22Rv1 (cell line): ENCODE results near the gene KLK11.

Experiments
- H3K27ac ChIP-seq: fragments of 450-650 bp; 2 replicates; pipeline ENCODE4 v1.5.1; 2017
- ZFX ChIP-seq: fragments of 450-650 bp; IDR thresholded peaks from 2 replicates; pipeline ENCODE4 v1.6.1; 2017; ENCODE audit warnings: antibody characterized with exemption, borderline replicate concordance
- TF ChIP-seq, protein P1 (sequence below): fragments of 450-650 bp; IDR thresholded peaks from 2 replicates; pipeline ENCODE4 v1.5.1; 2017; ENCODE audit warnings: mild to moderate bottlenecking

Gene KLK11

DNA sequence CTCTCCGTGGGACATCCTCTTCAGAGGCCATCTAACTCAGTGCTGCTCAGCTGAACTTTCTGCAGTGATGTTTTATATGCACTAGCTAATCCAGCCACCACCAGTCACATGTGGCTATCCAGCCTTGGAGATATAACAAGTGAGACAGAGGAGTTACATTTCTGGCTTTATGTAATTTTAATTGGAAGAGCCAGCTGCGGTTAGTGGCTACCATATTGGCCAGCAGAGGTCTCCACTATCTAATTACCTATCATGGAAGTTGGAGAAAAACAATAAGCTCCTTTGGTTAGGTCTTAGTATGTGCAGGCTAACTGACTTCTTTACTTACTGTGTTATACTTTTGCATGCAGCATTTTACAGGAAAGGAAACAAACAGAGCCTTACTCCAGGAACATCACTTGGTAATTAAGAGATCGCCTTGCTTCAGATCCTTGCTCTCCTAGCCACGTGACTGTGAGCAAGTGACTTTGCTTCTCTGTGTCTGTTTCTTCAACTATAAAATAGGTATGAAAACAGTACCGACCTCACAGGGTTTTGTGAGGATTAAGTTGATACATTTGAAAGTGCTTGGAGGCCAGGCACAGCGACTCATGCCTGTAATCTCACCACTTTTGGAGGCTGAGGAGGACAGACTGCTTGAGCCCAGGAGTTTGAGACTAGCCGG is 5.3 kb downstream of the KLK11 start:
- TF ChIP-seq ZFX = no peak
- TF ChIP-seq, protein P1, sequence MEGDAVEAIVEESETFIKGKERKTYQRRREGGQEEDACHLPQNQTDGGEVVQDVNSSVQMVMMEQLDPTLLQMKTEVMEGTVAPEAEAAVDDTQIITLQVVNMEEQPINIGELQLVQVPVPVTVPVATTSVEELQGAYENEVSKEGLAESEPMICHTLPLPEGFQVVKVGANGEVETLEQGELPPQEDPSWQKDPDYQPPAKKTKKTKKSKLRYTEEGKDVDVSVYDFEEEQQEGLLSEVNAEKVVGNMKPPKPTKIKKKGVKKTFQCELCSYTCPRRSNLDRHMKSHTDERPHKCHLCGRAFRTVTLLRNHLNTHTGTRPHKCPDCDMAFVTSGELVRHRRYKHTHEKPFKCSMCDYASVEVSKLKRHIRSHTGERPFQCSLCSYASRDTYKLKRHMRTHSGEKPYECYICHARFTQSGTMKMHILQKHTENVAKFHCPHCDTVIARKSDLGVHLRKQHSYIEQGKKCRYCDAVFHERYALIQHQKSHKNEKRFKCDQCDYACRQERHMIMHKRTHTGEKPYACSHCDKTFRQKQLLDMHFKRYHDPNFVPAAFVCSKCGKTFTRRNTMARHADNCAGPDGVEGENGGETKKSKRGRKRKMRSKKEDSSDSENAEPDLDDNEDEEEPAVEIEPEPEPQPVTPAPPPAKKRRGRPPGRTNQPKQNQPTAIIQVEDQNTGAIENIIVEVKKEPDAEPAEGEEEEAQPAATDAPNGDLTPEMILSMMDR = peak; percentile 87
- H3K27ac ChIP-seq = peak overlapping the region; percentile 50

DNA sequence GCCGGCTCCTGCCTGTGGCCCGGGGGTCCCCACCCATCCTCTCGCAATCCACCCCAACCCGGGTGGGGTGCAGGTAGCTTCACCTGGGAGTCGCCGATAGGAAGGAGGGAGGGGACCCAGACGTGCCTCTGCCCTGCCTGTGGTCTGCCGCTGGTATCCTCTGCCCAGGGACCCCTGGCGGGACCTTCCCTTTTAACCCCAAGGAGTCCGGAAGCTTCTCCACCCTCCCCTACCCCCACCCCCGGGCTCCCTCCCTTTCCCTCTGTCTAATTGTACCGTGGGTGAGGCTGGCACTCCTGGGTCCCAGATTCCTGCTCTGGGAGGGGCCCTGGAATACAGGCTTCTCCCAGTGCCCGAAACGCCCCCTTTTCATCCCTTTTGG is 6.9 kb downstream of the KLK11 start, which contains the start of gene KLK10:
TSS of gene KLK10 (minus strand) at position 166 of the 382 bp plus-strand sequence. CDS start 579 bp downstream, outside the sequence.
- TF ChIP-seq, protein P1 = no peak
- no peak for TF ChIP-seq ZFX

DNA sequence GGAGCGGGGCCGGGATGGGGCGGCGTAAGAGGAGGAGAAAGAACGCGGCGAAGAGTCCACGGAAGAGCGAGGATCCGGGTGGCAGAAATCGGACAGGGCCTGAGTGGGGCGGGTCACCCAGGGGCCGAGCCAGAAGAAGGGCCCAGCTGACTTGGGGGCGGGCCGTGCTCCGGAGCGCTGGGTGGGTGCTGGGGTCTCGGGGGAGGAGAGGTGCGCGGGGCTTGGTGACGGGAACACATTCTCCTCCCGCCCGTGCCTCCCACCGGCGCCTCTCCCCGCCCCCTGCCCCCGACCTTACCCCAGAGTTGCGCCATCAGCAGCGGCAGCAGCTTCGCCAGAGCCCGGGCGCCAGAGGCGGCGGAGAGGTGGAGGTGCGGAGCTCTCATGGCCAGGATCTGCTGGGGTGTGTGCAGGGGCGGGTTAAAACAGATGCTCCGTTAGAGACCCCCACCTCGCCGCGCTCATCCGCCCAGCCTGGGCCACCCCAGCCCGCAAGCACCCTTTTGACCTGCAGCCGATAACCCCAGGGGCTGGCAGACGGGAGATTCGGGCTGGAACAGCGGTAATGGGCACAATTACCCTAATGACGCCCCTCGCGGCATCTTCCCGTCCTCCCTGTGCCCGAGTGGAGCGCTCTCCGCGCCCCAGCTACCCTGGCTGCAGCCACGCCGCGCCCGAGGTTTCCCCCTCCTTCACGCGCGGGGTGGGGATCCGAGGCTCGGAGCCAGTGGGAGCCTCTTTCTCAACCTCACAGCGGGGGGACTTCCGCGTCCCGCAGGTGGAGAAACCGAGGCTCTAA is 7.5 kb downstream of the KLK11 start:
- no peak overlapping the region for H3K27ac ChIP-seq
- no peak for TF ChIP-seq ZFX
- TF ChIP-seq, protein P1 = no peak

More for the DNA sequence above, 6.9 kb downstream of the KLK11 start, which contains the start of gene KLK10:
- H3K27ac ChIP-seq = no peak within 1 kb of the TSS

DNA sequence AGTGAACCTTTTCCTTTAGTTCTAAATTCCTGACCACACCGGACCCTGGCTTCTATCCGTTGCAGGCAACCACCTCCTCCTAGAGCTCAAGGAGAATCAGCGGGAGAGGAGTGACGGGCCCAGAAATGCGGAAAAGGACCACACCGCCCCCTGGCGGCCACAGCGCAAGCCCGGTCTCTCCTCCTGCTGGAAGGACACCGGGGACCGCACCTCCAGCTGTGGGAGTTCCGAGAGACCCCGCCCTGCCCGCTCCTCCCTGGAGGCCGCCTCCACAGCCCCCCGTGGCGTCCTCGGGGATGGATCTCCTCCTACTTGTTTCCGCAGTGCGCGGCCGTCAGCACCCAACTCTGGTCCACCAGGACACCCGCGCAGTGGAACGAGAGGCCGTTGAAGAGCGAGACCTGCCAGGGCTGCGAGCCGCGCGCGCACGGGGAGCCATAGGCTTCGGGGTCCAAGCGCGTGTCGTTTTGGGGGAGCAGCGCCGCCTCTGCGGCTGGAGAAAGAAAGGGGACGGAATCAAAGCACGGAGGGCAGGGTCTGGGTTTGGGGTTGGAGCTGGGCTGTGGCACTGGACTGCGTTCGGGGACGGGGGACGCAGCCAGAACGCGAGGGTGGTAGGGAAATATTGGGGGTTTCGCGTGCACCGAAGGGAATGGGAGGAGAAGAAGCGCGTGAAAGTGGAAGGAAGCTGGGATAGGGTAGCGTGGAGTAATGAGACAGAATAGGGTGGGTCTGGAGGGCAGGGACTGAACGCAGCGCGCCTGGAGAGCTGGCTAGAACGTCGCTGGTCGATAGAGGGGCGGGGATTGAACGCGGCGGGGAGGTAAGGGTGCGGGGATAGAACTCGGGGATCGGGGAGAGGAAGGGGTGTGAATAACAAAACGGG is 9.4 kb downstream of the KLK11 start:
- no peak overlapping the region for H3K27ac ChIP-seq
- TF ChIP-seq ZFX = no peak
- TF ChIP-seq, protein P1 = peak; percentile 96

DNA sequence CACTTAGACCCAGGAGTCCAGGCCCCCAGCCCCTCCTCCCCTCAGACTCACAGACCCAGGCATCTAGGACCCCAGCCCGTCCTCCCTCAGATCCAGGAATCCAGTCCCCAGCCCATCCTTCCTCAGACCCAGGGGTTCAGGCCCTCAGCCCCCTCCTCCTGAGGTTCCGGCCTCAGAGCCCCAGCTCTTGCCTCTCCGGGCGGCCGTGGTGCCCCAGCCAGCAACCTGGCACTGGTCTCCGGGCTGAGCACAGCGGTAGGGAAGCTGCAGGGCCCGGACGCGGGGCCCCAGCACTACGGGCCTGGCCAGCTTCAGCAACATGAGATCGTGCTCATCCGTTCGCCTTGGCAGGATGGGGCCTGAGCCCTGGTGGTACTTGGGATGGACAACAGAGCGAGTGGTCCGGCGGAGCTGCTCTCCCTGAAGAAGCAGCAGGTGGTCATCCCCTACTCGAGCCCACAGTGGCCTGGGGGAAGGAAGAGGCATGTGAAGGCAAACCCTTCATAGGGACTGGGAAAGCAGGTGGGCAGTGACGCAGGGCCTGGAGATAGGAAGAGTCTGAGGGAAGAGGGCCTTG is 10.6 kb downstream of the KLK11 start:
- no peak for TF ChIP-seq ZFX
- no peak overlapping the region for H3K27ac ChIP-seq

DNA sequence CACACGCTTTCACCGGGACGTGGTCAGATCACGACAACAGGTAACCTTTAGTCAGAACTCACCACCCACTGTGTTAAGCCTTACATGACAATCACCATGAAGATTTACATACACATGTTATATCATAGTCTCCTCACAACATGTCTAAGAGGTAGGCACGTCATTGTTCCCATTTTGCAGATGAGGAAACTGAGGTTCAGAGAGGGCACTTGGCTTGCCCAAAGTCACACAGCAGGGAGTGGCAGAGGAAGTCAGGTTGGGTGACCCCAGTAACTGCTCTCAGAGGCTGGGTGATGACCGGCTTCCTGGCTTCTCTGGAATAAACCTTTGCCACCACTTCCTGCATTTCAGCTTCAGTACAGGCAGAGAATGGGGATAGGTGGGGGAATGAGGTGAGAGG is 12.2 kb downstream of the KLK11 start:
- no peak overlapping the region for H3K27ac ChIP-seq
- TF ChIP-seq ZFX = no peak

DNA sequence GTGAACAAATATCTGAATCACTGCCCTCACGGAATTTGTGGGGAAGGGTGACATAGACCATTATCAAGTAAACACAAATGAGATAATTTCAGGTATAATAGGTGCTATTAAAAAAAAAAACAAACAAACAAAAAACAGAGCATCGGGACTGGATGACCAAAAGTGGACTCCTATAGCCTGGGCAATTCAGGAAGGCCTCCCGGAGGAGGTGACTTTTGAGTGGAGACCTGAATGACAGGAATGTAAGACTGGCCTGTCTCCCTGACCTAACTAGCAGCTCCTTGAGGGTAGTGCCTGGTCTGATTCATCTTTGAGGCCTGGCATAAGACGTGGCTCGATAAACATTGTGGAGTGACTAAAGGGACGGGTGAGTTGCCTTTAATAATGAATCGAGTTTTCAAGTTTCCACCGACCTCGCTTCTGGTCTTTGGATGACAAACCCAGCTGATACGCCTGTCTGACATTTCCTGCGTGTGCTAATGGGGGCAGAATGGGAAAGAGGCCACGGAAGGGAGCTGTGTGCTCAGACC is 13.7 kb downstream of the KLK11 start:
- TF ChIP-seq ZFX = no peak
- TF ChIP-seq, protein P1 = no peak
- no peak overlapping the region for H3K27ac ChIP-seq
